Thymus (tissue), 11 donors: ENCODE results near the gene PRDM12. TPM values are rescaled to one million over a fixed set of nuclear protein-coding genes. Genes with fewer than 3 reads are reported as not detected.
A peak's percentile ranks its signal among the peaks of the same experiment; 100 is the strongest.

Experiments used
- DNase-seq, 9 donors: peaks; one replicate each; pipeline ENCODE4 v3.0.0-alpha.2; 2013; ENCODE audit warnings: low spot score in 9 of 9, low read depth in 6 of 9, missing footprints in 1 of 9
- H3K27ac ChIP-seq, 2 donors: one replicate each; pipeline ENCODE4 v1.5.1; 2013; ENCODE audit warnings: control low read depth in 1 of 2, low read depth in 1 of 2, low read length in 1 of 2, mild to moderate bottlenecking in 1 of 2, moderate library complexity in 1 of 2
- H3K27me3 ChIP-seq, 2 donors: one replicate each; pipeline ENCODE4 v1.5.1; 2013; ENCODE audit warnings: low read length in 1 of 2; ENCODE audit not compliant: control insufficient read depth in 2 of 2, insufficient read depth in 1 of 2
- H3K36me3 ChIP-seq, 2 donors: one replicate each; pipeline ENCODE4 v1.5.1; 2013; ENCODE audit warnings: low read length in 1 of 2, mild to moderate bottlenecking in 1 of 2, moderate library complexity in 1 of 2; ENCODE audit not compliant: control insufficient read depth in 2 of 2, insufficient read depth in 2 of 2
- H3K4me1 ChIP-seq, 2 donors: one replicate each; pipeline ENCODE4 v1.5.1; 2013; ENCODE audit warnings: low read length in 2 of 2; ENCODE audit not compliant: control insufficient read depth in 2 of 2, insufficient read depth in 2 of 2
- H3K4me3 ChIP-seq, 2 donors: one replicate each; pipeline ENCODE4 v1.5.1; 2013; ENCODE audit warnings: low read length in 2 of 2, control low read depth in 1 of 2, mild to moderate bottlenecking in 1 of 2
- H3K9me3 ChIP-seq, 2 donors: one replicate each; pipeline ENCODE4 v1.5.1; 2013; ENCODE audit warnings: low read length in 1 of 2, mild to moderate bottlenecking in 1 of 2; ENCODE audit not compliant: control insufficient read depth in 2 of 2, insufficient read depth in 1 of 2
- WGBS: extraction: QIAGEN DNeasy Blood & Tissue Kit; methylation state at CpG from one replicate; pipeline ENCODE4 v1.1.7; 2013; 5-methylcytosine and 5-hydroxymethylcytosine counted together
- polyA plus RNA-seq: library from polyadenylated mRNA; stranded (reverse); fragments of 200-250 nt; gene quantifications from one replicate; pipeline ENCODE4 v1.2.3, GENCODE V29; 2013
- total RNA-seq: library from RNA; stranded (reverse); fragments of 120-200 nt; gene quantifications from one replicate; pipeline ENCODE4 v1.2.4, GENCODE V29; 2013
- donor health status: healthy.

Gene PRDM12
- total and polyA plus RNA-seq, 2 donors: 0.02 TPM; not detected in 1

- DNase-seq: no peak
- H3K36me3 ChIP-seq: peaks cover 11 to 20% of the 10 kb centered on the region in 2 donors
- H3K9me3 ChIP-seq: peaks cover 0 to 6% of the 10 kb centered on the region in 2 donors
- H3K27ac ChIP-seq: no peak overlapping the region
- H3K27me3 ChIP-seq: peaks cover 0 to 3% of the 10 kb centered on the region in 2 donors
- 70% methylated on average over 25 of the region's 25 CpGs for WGBS
- peaks cover 7 to 26% of the 10 kb centered on the region in 2 donors for H3K4me1 ChIP-seq
- H3K4me3 ChIP-seq: no peak overlapping the region
These were observed 27.9 kb downstream of the PRDM12 start for GRCh38 chr9:130692321-130692720.

- WGBS: 5% methylated on average over 8 of the region's 8 CpGs
- no peak for DNase-seq
- Histone ChIP-seq H3K36me3 (peaks cover 18 to 25% of the 10 kb centered on the region in 2 donors), H3K4me3 (peak overlapping the region; percentile 79 to 81), H3K9me3 (peaks cover 0 to 6% of the 10 kb centered on the region in 2 donors), H3K4me1 (peaks cover 7 to 26% of the 10 kb centered on the region in 2 donors), H3K27ac (peak overlapping the region in 1 of 2 donors; percentile 20), H3K27me3 (peaks cover 0 to 3% of the 10 kb centered on the region in 2 donors)
These were observed 28.7 kb downstream of the PRDM12 start for GRCh38 chr9:130693101-130693425.

GRCh38 chr9:130693426-130694191 lies 29.2 kb downstream of the PRDM12 start, which contains the start of gene EXOSC2:
Gene EXOSC2, plus strand, starts transcription at chr9:130693780. Its CDS starts 12 bp downstream, at chr9:130693792.
- Histone ChIP-seq H3K9me3 (peaks cover 0 to 6% of the 10 kb centered on the region in 2 donors), H3K27me3 (peaks cover 0 to 3% of the 10 kb centered on the region in 2 donors), H3K4me3 (peak within 1 kb of the TSS; percentile 79 to 81), H3K27ac (peak within 1 kb of the TSS; percentile 33 to 66), H3K4me1 (peaks cover 7 to 26% of the 10 kb centered on the region in 2 donors), H3K36me3 (peaks cover 23 to 30% of the 10 kb centered on the region in 2 donors)
- WGBS: under 1% methylated on average over 40 of the region's 40 CpGs
- peak; percentile 90 to 99 (median 97) for DNase-seq

DNA sequence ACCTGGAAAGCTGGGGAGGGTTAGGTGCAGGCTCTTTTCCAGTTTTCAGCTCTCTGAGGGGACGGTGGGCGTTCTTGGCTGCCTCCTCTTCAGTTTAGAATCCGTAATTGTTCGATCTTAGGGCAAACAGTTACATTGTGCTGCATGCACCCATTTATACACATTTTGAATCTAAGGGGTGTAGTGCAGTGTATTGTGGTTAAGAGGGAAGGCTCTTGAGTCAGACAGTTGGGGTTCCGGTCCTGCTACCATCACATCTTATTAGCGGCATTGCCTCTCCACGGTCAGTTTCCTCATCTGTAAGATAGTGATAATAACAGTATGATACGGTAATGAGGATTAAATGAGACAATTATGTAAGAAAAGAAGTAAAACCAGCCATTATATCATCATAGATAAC lies 29.8 kb downstream of the PRDM12 start:
- under 1% methylated on average over 8 of the region's 8 CpGs for WGBS
- Histone ChIP-seq H3K4me3 (peak overlapping the region; percentile 79 to 81), H3K36me3 (peaks cover 29 to 36% of the 10 kb centered on the region in 2 donors), H3K27me3 (peaks cover 0 to 3% of the 10 kb centered on the region in 2 donors), H3K27ac (peak overlapping the region in 1 of 2 donors; percentile 33), H3K4me1 (peaks cover 7 to 26% of the 10 kb centered on the region in 2 donors), H3K9me3 (peaks cover 0 to 6% of the 10 kb centered on the region in 2 donors)
- DNase-seq: no peak

DNA sequence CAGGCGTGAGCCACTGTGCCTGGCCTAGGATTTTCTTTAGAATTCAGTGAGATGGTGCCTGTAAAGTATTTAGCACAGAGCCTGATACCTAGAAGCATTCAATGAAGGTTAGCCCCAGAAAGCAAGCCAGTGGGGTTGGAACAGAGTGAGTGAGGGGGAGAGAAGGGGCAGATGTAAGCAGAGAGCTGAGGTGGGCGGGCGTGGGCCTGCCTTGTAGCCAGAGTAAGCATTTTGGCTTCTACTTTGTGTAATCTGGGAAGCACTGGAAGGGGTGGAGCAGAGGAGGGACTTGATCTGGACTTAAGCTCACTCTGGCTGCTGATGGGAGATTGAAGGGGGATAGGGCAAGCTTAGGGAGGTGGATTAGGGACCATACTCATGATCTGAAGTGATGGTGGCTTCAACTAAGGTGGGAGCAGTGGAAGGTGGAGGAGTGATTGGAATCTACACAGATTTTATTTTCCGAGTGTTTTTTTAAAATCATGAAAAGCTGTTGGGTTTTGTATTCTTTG lies 31.8 kb downstream of the PRDM12 start:
- Histone ChIP-seq H3K4me1 (peaks cover 7 to 26% of the 10 kb centered on the region in 2 donors), H3K4me3 (no peak overlapping the region), H3K27ac (no peak overlapping the region), H3K27me3 (peaks cover 0 to 3% of the 10 kb centered on the region in 2 donors), H3K9me3 (peaks cover 0 to 6% of the 10 kb centered on the region in 2 donors), H3K36me3 (peaks cover 43 to 52% of the 10 kb centered on the region in 2 donors)
- no peak for DNase-seq
- 97% methylated on average over 4 of the region's 4 CpGs for WGBS

GRCh38 chr9:130696996-130697395 lies 32.6 kb downstream of the PRDM12 start:
- Histone ChIP-seq H3K27ac (no peak overlapping the region), H3K27me3 (peaks cover 0 to 3% of the 10 kb centered on the region in 2 donors), H3K4me3 (no peak overlapping the region), H3K9me3 (peaks cover 0 to 6% of the 10 kb centered on the region in 2 donors), H3K4me1 (peaks cover 7 to 26% of the 10 kb centered on the region in 2 donors), H3K36me3 (peaks cover 49 to 60% of the 10 kb centered on the region in 2 donors)
- DNase-seq: no peak
- 85% methylated on average over 8 of the region's 8 CpGs for whole genome bisulfite sequencing

- Histone ChIP-seq H3K27me3 (no peaks in the 10 kb centered on the region), H3K36me3 (peaks cover 59 to 73% of the 10 kb centered on the region in 2 donors), H3K4me3 (no peak overlapping the region), H3K27ac (no peak overlapping the region), H3K9me3 (no peaks in the 10 kb centered on the region), H3K4me1 (peaks cover 2 to 14% of the 10 kb centered on the region in 2 donors)
- no peak for DNase-seq
- WGBS: 95% methylated on average over 3 of the region's 3 CpGs
These were observed 34.1 kb downstream of the PRDM12 start for GRCh38 chr9:130698514-130698913.

DNA sequence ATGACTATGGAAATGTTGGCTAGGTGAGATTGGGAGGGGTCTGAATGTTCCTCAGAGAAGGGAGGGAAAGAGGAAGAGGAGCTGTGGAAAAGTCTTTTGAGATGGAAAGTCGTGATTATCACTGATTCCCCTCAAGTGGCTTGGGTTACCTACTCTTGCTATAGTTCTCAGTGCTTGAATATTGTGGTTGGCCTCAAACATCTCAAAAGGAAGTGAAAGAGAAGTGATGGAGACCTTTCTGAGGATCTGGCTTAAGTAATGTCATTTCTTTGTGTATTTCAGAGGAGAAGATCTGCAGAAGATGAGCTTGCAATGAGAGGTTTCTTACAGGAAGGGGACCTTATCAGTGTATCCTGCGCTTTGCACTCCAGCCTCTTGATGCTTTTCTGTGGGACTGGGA lies 34.7 kb downstream of the PRDM12 start:
- WGBS: 97% methylated on average over 2 of the region's 2 CpGs
- Histone ChIP-seq H3K27ac (no peak overlapping the region), H3K4me1 (peaks cover 2 to 11% of the 10 kb centered on the region in 2 donors), H3K36me3 (peaks cover 64 to 79% of the 10 kb centered on the region in 2 donors), H3K9me3 (no peaks in the 10 kb centered on the region), H3K4me3 (no peak overlapping the region), H3K27me3 (no peaks in the 10 kb centered on the region)
- DNase-seq: no peak
